ENCODE measurements around the gene TTC9B. TPM values are rescaled to one million over a fixed set of nuclear protein-coding genes. Genes with fewer than 3 reads are reported as not detected.
"Not testable (repeated sequence)": the region's sequence is repeated elsewhere in the genome, so short reads cannot be mapped to it uniquely, and the experiment has no call there.

The TTC9B gene
- total RNA-seq, 1 donor from 2014 or later: not detected

DNA sequence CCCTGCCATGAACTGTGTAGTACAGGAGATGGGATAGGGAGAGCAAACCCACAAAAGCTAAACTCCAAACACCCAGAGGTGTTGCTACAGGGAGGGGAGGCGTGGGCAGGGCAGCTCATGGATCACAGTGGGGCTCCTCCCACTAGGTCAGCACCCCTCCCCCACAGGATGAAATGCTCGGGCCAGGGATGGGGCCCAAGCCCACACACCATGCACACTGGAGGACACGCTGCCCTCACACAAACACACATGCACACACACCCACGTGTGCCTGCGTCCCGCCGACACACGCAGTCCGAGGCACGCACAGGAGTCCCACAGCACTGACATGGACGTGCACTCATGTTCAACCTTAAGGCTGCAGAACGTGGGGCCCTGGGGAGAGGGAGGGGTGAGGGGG is 14.3 kb upstream of the TTC9B start:
- no peak for DNase-seq

DNA sequence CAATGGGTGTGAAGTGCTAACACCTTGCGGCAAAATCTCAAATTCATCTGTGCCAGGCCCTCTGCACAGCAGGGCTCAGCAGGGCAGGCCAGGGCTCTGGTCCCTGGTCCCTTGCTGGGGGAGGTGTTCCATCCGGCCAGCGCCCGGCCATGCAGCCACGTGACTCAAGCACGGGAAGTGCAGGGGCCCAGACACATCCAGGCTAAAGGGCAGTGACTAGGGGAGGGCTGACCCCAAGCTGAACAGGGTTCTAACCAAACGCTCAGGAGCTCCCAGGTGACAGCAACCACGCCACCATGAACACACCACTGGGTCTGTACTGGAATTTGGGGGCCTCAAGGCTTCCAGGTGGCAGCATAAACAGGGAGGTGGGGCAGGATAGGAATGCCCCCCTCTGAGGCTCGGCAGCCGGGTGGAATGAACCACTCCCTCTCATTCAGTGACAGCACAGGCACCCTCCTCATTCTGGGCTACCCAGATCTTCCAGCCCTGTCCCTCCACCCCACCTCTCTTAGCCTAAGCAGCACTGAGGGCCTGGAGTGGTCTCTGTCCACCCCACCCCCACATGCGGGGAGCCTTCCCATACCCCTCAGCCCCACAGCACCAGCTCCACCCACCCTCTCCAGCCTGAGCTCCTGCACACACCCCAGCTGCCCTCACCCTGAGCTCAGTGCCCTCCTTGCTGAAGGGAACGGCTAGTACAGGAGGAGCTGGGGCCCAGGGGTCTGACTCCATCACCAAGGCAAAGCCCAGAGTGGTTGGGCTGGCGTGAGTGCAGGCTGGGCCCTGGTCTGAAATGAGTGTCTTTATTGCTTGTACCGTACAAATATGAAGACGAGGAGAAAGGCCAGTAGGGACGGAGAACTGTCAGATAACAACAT is 13.6 kb upstream of the TTC9B start:
- peak; percentile 38 for DNase-seq

DNA sequence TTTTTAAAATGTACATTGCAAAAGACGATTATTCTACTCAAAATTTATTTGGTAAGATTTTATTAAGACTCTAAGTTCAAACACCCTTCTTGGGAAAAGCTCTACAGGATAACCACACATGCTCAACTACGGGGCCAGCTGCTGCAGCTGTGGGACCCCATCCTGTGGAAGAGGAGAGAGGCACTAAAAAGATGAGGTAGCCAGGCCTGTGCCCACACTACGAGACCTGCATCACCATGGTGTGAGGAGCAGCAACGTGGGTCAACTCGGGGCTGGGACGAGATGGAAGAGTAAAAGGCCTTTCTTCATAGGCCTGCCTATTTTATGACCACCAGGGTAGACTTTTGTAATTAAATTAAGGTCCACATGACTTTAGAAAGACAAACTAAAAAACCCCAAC is 12.9 kb upstream of the TTC9B start:
- DNase-seq: no peak

DNA sequence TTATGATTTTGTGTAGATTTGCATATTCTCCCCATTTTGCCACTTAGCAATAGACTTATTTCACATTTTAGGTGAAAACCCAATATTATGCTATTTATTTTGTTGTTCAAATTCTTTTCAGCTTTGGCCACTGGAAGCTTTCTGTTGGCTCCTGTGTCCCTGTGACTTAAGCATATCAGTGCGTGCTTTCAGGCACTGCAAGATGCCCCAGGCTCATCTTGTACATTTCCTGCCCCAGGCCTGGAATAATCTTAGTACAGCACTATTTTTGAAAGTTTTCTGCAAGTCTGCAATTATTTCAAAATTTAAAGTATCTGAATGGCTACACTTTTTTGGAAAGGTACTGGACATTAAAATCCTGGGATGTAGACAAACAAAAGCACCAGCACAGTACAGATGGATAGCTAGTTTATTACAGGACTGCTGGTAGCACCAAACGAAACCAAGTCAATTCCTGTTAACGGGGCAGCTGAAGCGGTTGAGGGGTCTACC is 11.8 kb upstream of the TTC9B start:
- no peak for DNase-seq

DNA sequence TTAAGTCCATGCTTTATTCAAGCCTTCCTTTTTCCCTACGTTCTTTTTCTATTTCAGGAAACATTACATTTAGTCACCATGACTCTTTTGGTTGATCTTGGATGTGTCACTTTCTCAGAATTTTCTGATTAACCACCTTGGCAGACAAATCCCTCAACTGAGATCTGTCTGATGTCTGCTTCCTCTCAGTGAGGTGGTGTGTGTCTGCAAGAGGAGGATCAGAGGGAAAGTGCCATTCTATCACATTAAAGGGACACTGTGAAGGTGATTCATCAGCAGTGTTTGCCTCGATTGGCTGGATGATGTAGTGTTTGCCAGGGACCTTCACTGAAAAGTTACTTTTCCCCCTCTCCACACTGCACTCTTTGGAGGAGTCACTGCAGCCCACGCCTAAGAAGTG is 11.3 kb upstream of the TTC9B start:
- DNase-seq: peak; percentile 26

DNA sequence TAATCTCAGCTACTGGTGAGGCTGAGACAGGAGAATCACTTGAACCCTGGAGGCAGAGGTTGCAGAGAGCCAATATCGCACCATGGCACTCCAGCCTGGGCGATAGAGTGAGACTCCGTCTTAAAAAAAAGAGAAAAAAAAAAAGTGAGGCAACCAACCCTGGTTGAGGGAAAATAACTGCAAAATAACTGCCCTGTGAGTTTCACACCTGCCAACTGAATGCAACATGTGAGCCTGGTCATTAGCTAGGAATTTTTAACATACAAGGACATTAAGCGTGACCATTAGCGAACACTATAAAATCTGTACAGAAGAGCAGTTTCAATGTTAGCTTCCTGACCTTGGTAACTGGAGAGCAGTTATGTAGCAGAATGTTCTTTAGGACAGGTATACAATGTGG is 10.7 kb upstream of the TTC9B start:
- no peak for DNase-seq

DNA sequence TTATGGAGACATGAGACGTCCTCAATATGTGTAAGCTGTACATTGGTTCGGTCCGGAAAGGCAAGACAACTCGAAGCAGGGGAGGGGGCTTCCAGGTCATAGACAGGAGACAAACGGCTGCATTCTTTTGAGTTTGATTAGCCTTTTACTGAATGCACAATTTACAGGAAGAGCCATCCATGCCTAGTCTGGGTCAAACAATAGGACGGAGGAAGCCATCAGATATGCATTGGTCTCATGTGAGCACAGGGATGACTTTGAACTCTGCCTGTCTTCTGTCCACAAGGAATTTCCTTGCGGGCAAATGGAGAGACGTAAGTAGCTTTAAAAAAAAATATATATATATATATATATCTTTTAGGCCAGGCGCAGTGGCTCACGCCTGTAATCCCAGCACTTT is 10.2 kb upstream of the TTC9B start:
- peak; percentile 62 for DNase-seq

DNA sequence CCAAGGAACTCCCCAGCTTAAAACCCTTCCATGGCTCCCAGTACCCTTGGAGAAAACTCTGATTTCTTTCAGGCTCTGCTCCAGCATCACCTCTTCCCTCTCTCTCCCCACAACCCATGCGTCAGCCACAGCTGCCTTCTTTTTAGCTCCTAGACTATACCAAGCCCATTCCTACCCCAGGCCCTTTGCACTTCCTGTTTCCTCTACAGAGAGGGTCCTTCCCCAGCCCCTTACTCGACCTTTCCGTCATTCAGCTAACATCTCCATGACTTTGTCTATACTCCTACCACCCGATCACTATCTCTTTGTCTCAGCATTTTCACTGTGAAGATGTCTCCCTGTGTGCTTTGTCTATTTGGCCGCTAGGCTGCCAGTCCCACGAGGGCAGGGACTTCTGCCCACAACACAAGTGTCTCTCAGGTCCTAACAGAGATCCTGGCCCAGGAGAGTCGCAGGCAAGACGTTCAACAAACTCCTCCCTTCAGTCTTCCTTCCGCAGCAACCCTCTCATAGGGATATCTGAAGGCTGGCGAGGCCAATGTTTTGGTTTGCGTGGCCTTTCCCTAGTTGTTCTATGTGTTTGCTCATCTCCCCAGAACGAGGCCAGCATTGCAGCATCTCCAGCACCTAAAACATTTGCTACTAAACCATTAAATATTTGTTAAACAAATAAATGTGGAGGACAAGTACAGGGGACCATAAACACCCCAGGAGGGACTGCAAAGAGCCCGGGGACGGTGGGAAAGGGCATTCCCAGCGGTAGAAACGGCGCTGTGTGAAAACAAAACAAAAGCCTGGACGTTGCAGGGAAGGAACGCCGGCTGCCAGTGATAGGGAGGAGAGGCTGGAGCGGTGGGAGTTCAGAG is 7.5 kb upstream of the TTC9B start:
- no peak for DNase-seq

DNA sequence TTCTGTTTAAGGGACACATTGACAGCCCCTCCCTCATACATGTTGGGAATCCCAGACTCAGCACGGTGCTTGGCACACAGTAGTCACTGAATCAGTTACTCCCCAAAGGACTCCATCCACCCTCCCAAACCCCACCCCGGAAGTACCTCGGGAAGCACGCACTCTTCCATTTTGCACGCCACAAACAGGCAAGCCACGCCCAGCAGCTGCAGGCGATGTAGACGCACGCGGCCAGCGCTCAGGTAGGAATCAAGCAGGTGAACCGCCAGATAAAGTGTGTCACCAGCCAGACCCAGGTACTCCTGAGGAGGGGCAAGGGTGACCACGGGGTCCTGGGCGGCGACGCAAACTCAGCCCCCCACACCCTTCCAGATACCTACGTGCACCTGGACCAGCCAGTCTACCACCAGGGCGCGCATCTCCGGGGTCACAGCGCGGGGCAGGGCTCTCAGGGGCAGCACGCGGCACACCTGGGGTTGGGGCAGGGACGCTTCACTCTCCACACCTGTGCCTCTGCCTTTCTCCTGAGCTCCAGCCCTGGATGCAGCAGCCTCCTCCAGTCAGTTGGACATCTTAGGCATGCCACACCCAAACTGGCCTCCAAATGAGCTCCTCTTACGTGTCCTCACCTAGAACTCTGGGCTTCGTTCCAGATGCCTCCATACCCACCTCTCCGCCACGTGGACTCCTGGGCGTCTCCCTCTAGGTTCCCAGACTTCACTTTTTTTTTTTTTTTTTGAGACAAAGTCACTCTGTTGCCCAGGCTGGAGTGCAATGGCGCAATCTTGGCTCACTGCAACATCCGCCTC is 6.4 kb upstream of the TTC9B start:
- DNase-seq: no peak

DNA sequence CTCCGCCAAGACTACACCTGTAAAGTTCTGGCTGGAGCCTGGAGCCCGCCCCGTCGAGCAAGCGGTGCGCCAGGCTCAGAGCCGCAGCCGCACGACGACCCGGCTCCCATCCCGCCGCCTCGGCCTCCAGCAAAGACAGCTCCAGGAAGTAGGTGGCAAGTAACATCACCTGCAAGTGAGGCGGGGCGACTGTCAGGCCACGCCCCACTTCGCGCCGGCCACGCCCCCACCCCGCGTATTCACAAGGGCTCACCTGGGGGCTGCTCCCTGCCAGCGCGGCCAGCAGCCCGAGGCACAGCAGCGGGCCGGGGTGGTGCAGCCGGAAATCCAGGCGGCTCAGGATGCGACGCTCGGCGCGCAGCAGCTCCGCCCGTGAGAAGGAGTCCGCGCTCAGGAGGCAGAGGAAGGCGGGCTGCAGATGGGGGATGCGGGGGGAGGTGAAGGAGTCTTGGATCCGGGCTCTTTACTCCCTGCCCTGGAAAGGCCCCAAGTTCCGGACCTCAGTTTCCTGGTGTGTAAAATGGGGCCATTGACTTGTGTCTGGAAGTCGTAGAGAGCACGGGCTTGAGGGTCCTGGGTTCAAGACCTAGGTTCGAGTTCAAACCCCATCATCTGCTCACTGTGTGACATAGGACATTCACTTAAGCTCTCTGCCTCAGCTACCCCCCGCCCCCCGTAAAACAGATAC is 5.1 kb upstream of the TTC9B start:
- DNase-seq: no peak

DNA sequence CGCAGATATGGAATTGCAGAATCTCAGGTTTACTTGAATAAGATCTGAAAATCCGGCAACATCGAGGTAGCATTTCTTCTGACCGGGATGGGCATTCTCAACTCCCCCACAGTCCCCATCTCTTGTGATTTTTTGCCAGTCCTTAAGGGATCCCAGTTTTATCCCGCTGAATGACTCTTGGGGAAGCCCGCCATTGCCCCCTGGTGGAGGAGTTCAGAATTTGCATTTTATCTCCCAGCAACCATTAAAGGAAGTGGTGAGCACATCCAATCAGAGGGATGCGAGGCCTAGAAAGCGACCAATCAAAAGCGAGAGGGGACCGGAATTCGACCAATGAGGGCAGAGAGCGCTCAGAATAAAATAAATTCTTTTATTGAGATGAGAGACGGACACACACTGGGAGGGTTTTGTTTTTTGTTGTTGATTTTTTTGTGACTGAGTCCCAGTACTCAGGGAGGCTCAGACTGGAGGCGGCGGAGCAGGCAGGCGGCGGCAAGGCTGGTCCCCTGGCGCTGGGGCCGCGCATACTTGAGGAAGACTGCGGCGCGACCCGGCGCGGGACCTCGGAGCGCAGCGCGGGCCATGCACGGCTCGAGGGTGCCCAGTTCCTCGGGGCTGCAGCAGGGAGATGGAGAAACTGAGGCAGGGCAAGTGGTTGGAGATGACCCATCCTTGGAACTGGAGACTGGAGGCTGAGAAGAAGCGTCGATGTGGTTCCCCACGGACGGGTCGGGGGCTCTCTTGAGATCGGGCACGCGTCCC is 3.9 kb upstream of the TTC9B start:
- peak; percentile 95 for DNase-seq

DNA sequence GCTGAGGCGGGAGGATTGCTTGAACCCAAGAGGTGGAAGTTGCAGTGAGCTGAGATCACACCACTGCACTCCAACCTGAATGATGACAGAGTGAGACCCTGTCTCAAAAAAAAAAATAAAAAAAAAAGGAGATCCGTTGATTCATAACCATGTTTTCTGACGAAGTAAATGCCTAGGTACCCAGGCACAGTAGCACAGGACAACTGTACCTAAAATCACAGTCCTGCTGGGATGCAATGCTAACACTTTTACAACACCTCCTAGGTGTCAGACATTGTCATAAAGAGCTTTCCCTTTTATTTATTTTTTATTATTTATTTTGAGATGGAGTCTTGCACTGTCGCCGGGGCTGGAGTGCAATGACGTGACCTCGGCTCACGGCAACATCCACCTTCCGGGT is 2.5 kb upstream of the TTC9B start:
- no peak for DNase-seq

DNA sequence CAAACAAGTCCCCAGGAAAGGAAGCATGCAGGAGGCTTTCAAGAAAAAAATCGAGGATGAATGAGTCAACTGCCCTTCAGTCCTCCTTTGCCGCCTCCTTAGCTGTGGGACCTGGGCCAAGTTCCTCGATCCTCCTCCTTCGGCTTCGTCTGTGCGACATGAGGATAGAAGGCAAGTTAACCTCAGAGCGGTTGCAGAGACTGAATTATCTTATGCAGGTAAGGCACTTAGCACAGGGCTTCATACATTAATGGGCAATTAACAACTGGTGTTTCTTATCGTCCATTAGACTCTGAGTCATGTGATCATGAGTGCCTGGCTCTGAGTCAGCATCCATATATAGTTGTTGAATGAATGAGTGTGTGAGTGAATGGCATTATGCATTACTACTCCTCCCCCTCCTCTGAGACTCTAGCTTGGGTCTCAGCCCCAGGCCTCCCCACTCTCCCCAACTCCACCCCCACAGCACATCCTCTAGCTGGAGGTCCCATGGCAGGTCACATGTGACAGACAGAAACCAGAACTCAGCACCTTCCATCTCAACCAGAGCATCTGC is 1.6 kb upstream of the TTC9B start:
- DNase-seq: peak; percentile 70

DNA sequence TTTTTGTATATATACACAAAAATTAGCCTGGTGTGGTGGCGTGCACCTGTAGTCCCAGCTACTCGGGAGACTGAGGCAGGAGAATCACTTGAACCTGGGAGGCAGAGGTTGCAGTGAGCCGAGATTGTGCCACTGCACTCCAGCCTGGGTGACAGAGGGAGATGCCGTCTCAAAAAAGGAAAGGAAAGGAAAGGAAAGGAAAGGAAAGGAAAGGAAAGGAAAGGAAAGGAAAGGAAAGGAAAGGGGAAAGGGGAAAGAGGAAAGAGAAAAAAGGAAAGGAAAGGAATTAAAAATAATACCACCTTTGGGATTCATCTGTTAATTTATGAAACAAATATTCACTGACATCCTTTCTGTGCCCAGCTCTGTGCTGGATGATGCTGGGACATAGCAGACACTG is 845 bp upstream of the TTC9B start:
- not testable (repeated sequence) for DNase-seq

DNA sequence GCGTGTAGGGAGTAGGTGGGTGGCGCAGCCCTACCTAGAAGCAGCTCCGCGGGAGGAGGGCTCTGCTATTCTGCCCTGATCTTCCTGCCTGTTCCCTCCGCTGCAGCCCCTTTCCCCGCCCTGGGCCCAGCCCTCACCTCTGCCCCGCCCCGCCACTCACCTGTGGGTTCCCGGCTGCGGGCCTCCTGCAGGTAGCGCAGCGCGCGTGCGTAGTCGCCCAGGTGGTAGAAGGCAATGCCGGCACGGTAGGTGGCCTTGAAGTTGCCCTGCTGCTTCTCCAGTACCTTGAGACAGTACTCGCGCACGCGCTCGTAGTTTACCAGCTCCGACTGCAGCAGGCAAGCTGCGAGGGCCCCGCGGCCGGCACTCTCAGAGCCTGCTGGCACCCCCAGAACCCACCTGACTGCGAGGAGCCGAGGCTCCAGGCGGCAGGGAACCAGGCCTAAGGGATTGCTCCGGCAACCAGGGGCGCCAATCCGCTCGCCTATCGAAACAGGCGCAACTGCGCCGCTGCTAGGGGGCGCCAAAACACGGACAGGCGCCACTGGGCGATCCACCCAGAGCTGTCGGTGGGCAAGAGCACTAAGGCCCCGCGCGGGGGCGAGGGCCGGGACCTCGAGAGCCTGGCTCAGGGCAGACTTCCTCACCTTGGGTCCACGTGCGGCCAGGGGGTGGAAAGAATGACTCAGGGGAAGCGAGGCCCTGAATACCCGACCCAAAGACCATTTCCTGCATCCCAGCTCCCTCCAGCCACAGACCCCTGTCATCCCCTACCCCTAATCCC is 965 bp downstream of the TTC9B start:
- no peak for DNase-seq

DNA sequence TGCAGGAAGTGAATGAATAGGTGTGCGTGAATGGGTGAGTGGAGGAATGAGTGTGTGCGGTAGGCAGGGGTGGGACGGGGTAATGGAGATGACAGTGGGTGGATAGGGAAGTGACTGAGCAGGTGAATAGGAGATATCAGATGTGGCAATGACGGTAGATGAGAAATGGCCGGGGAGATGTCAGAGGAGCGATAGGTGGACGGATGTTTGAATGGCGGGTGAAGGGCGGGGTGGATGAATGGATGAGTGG is 1.5 kb downstream of the TTC9B start:
- DNase-seq: no peak

DNA sequence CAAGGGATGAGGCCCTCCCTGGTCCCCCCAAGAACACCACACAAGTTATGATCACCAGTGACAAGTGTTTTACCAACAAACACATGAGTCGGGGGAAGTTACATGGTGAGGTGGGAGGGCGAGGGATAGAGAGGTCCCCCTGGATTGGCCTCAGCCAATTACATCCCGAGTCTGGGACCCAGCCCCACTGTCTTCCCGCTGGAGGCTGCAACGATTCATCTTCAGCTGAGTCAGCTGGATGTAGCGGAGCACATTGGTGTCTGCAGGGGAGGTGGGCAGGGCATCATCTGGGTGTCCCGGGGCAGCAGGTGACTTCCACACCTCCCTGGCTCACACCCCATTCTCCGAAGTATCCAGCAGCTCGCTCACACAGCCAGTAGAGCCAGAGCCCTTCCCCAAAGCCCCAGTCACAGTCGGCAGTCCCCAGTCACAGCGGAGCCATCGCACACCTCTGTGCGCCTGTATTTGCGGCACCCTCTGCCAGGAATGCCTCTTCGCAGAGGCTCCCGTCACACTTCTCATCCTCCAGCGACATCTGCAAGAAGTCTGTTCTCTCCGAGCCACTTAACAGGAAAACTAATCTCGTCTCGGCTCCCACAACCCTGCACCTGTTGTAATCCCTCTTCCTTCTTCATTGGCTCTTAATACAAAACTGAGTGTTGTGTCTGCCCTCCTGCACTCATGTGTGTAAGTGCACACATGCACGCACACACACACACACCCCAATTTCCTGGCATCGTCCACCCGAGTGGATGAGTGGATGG is 2.0 kb downstream of the TTC9B start:
- DNase-seq: no peak

DNA sequence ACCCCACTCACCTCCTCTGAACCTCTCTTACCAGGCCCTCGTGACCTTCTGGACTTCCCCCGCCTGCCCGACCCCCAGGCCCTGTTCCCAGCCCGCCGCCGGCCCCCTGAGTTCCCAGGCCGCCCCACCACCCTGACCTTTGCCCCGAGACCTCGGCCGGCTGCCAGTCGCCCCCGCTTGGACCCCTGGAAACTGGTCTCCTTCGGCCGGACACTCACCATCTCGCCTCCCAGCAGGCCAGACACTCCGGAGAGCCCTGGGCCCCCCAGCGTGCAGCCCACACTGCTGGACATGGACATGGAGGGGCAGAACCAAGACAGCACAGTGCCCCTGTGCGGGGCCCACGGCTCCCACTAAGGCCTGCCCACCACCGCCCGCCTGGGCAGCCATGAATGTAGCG is 3.2 kb downstream of the TTC9B start:
- no peak for DNase-seq

DNA sequence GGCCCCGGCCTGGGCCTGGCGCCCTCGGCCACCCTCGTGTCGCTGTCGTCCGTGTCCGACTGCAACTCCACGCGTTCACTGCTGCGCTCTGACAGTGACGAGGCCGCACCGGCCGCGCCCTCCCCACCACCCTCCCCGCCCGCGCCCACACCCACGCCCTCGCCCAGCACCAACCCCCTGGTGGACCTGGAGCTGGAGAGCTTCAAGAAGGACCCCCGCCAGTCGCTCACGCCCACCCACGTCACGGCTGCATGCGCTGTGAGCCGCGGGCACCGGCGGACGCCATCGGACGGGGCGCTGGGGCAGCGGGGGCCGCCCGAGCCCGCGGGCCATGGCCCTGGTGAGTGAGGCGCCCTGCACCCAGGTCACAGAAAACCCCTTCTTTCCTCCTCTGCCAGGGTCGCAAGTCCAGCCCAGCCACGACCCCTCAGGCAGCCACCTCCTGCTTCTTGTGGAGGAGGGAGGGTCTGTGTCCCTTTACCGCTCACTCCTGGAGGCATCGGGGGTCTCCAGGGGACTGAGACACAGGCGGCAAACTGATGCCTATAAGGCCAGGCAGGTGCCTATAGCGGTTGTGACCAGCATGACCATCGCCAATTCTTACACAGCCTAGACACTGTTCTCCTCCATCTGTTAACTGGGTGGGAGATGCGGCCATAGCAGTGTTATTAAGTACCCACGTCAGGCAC is 4.2 kb downstream of the TTC9B start:
- no peak for DNase-seq

Measured in dermis blood vessel endothelial cell (primary cell).